NB4 (cell line): Measurements from ENCODE around the gene TPST2.
A peak's percentile ranks its signal among the peaks of the same experiment; 100 is the strongest.

ENCODE experiments used
- DNase-seq: peaks from one replicate; pipeline ENCODE4 v3.0.0; 2010; ENCODE audit warnings: low read depth
- H3K4me3 ChIP-seq: one replicate; pipeline ENCODE4 v1.5.1; 2011; ENCODE audit warnings: mild to moderate bottlenecking, low read depth, low read length, moderate library complexity
- MYC ChIP-seq: IDR thresholded peaks from 2 replicates; pipeline ENCODE4 v1.6.1; 2011; ENCODE audit warnings: low read depth, low read length
- POLR2A ChIP-seq: IDR thresholded peaks from 2 replicates; pipeline ENCODE4 v1.6.1; 2011; ENCODE audit warnings: mild to moderate bottlenecking; ENCODE audit not compliant: insufficient read length; ENCODE audit errors: extremely low read depth
- TF ChIP-seq, protein P1 (sequence below): IDR thresholded peaks from 2 replicates; pipeline ENCODE4 v1.6.1; 2011; ENCODE audit warnings: low read depth, low read length
- TF ChIP-seq, protein P2 (sequence below): IDR thresholded peaks from one replicate; pipeline ENCODE4 v1.5.1; 2012; ENCODE audit warnings: low read depth, low read length

TPST2 gene

DNA sequence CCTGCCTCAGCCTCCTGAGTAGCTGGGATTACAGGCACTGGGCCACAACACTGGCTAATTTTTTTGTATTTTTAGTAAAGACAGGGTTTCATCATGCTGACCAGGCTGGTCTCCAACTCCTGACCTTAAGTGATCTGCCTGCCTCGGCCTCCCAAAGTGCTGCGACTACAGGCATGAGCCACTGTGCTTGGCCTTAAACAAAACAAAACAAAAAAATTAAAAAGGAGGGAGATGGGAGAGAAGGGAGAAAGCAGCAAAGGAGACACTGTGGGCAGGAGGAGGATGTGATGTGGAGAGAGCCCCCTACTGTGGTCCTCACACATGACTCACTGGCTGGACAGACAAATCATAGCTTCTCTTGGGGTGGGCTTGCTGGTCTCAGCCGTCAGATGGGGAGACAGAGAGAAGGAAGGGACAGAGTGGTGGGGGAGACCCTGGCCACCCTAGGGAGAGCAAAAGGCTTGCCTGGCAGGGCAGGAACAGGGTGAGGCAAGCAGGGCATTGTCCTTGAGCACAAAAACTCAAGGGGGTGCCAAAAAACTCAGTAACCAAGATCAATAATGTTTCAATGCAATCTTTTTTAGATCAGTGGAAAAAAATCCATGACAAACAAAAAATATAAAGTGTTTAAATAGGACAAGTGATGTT is 31.6 kb downstream of the TPST2 start:
- no peak overlapping the region for H3K4me3 ChIP-seq
- TF ChIP-seq, protein P1, sequence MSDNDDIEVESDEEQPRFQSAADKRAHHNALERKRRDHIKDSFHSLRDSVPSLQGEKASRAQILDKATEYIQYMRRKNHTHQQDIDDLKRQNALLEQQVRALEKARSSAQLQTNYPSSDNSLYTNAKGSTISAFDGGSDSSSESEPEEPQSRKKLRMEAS = no peak
- TF ChIP-seq, protein P2, sequence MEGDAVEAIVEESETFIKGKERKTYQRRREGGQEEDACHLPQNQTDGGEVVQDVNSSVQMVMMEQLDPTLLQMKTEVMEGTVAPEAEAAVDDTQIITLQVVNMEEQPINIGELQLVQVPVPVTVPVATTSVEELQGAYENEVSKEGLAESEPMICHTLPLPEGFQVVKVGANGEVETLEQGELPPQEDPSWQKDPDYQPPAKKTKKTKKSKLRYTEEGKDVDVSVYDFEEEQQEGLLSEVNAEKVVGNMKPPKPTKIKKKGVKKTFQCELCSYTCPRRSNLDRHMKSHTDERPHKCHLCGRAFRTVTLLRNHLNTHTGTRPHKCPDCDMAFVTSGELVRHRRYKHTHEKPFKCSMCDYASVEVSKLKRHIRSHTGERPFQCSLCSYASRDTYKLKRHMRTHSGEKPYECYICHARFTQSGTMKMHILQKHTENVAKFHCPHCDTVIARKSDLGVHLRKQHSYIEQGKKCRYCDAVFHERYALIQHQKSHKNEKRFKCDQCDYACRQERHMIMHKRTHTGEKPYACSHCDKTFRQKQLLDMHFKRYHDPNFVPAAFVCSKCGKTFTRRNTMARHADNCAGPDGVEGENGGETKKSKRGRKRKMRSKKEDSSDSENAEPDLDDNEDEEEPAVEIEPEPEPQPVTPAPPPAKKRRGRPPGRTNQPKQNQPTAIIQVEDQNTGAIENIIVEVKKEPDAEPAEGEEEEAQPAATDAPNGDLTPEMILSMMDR = no peak
- TF ChIP-seq POLR2A (no peak), MYC (no peak)
- DNase-seq = no peak

DNA sequence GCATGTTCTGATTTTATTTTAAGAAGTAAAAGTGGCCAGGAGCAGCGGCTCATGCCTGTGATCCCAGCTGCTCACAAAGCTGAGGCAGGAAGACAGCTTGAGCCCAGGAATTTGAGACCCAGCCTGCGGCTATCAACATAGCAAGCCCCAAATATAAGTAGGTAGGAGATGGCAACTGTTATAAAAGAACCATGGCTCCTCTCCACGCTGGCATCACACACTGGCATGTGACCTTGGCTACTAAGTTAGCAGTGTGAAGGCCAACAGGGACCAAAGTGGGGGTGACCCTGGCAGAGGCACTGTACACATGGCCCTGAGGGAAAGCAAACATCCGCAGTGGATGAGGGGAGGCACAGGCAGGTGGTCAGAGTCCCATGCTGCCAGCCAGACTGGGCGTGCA is 33.0 kb downstream of the TPST2 start:
- DNase-seq = no peak
- TF ChIP-seq MYC = no peak
- TF ChIP-seq, protein P1 = no peak
- H3K4me3 ChIP-seq = no peak overlapping the region

DNA sequence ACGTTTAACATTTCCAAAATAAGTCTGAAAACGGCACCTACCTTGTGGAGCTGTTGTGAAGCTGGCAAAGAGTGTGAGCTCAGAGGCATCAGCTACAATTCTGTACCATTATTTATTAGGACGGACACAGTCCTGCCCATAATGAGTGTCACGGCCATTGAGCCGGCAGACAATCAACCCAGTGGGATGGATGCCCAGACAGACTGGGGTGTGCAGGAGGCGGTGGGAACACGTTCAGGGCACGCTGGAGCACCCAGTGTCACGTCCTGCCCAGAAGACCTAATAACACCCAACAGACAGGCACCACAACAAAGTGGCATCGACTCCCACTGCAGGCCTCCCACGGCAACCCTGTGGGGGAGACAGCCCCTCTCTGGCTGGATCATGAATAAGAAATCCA is 34.5 kb downstream of the TPST2 start:
- TF ChIP-seq POLR2A (no peak), MYC (no peak)
- TF ChIP-seq, protein P2 = no peak
- TF ChIP-seq, protein P1 = no peak
- no peak for DNase-seq
- no peak overlapping the region for H3K4me3 ChIP-seq

DNA sequence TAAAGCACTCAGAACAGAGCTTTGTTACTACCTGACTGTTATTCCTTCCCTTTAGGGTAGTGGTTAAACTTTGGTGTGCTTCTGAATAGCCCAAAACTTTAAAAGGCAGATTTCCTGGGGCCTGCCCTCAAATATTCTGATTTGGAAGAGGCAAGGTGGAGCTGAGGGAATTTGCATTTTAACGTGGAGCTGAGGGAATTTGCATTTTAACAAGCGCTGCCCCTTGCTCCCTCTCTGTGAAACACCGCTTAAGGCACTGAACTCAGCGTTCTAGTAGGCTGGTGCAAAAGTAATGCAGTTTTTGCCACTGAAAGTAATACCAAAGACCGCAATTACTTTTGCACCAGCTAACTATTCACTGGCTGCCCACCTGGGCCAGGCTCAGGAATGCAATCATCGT is 35.0 kb downstream of the TPST2 start:
- no peak for DNase-seq
- H3K4me3 ChIP-seq = no peak overlapping the region
- TF ChIP-seq, protein P1 = no peak
- TF ChIP-seq, protein P2 = no peak
- TF ChIP-seq MYC (no peak), POLR2A (no peak)

DNA sequence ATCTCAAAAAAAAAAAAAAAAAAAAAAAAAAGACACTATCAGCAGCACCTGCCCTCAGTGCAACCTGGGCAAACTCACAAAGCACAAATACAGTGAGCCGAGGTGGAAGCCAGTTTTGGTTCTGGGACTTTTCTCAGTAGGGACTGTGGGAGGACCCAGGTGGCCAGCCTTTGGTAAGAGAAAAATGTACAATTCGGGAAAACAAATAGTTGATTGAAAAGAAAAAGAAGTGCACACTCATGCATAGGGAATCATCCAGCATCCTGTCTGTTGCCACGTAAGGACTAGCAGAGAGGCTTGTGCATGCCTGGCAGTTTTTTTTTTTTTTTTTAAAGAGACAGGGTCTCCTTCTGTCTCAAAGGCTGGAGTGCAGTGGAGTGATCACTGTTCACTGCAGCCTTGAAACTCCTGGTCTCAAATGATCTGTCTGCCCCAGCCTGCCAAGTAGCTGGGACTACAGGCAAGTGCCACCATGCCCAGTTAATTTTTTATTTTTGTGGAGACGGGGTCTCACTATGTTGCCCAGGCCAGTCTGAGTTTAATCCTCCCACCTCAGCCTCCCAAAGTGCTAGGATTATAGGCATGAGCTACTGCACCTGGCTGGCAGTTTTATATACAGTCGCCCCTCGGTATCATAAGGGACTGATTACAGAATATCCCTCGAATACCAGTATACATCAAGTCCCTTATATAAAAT is 36.7 kb downstream of the TPST2 start:
- no peak for TF ChIP-seq POLR2A
- no peak for TF ChIP-seq MYC
- DNase-seq = peak; percentile 34
- no peak overlapping the region for H3K4me3 ChIP-seq

DNA sequence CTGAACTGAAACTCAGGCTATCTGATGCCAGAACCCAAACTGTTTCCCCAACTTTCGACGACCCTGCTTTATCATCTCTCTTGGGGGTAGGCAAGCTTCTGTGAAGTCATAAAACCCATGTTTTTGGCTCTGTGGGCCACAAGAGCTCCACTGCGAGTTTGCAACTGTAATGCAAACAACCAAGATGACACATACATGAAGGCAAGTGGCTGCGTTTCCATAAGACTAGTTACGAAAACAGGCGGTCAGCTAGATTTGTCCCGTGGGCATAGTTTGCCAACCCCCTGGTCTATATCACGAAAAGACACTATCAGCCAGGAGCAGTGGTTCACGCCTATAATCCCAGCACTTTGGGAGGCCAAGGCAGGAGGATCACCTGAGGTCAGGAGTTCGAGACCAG is 37.5 kb downstream of the TPST2 start:
- DNase-seq = peak; percentile 85
- H3K4me3 ChIP-seq = no peak overlapping the region
- no peak for TF ChIP-seq MYC
- TF ChIP-seq, protein P2 = no peak
- TF ChIP-seq, protein P1 = no peak
- TF ChIP-seq POLR2A = no peak
